MM.1S (cell line): Measurements from ENCODE around the gene CDV3.

Experiments used
- DNase-seq: peaks from one replicate; pipeline ENCODE4 v3.0.0-alpha.2; 2015
- H2AFZ ChIP-seq: fragments of 300-600 bp; sonication (generic); 2 replicates; pipeline ENCODE4 v1.6.0; 2016; ENCODE audit warnings: antibody characterized with exemption, low read length
- H3F3A ChIP-seq: fragments of 300-600 bp; sonication (generic); 2 replicates; pipeline ENCODE4 v1.6.1; 2016; ENCODE audit warnings: mild to moderate bottlenecking, antibody characterized with exemption, low read length, moderate library complexity, mixed read lengths; ENCODE audit not compliant: insufficient read depth
- H3K27ac ChIP-seq: fragments of 300-600 bp; sonication (generic); 2 replicates; pipeline ENCODE4 v1.5.1; 2016; ENCODE audit warnings: mild to moderate bottlenecking, low read length
- H3K27me3 ChIP-seq: fragments of 300-600 bp; sonication (generic); replicated peaks from 2 replicates; pipeline ENCODE4 v1.6.0; 2016; ENCODE audit warnings: low read length; ENCODE audit not compliant: insufficient read depth
- H3K36me3 ChIP-seq: fragments of 300-600 bp; sonication (generic); replicated peaks from 2 replicates; pipeline ENCODE4 v1.6.1; 2016; ENCODE audit warnings: mild to moderate bottlenecking, low read length, mixed read lengths; ENCODE audit not compliant: insufficient read depth
- H3K4me1 ChIP-seq: fragments of 300-600 bp; sonication (generic); 2 replicates; pipeline ENCODE4 v1.6.1; 2016; ENCODE audit warnings: low read length, mixed read lengths
- H3K4me2 ChIP-seq: fragments of 300-600 bp; sonication (generic); 2 replicates; pipeline ENCODE4 v1.6.0; 2016; ENCODE audit warnings: low read depth, low read length
- H3K4me3 ChIP-seq: fragments of 300-600 bp; sonication (generic); 2 replicates; pipeline ENCODE4 v1.5.1; 2016; ENCODE audit warnings: low read length, mixed read lengths
- H3K79me2 ChIP-seq: fragments of 300-600 bp; sonication (generic); 2 replicates; pipeline ENCODE4 v1.6.1; 2016; ENCODE audit warnings: mixed run types, low read length, mixed read lengths
- H3K9ac ChIP-seq: fragments of 300-600 bp; sonication (generic); 2 replicates; pipeline ENCODE4 v1.6.1; 2016; ENCODE audit warnings: low read length, mixed read lengths
- H3K9me2 ChIP-seq: fragments of 300-600 bp; sonication (generic); replicated peaks from 2 replicates; pipeline ENCODE4 v1.6.1; 2016; ENCODE audit warnings: mild to moderate bottlenecking, low read length, mixed read lengths; ENCODE audit not compliant: insufficient read depth
- H3K9me3 ChIP-seq: fragments of 300-600 bp; sonication (generic); replicated peaks from 2 replicates; pipeline ENCODE4 v1.6.1; 2016; ENCODE audit warnings: mild to moderate bottlenecking, low read length, mixed read lengths; ENCODE audit not compliant: insufficient read depth
- H4K20me1 ChIP-seq: fragments of 300-600 bp; sonication (generic); 2 replicates; pipeline ENCODE4 v1.6.1; 2016; ENCODE audit warnings: mild to moderate bottlenecking, low read length, moderate library complexity, mixed read lengths; ENCODE audit not compliant: insufficient read depth
- CTCF ChIP-seq: fragments of 300-600 bp; sonication (generic); IDR thresholded peaks from 2 replicates; pipeline ENCODE4 v1.5.1; 2016; ENCODE audit warnings: antibody characterized with exemption, low read length, mixed read lengths
- EZH2 ChIP-seq: fragments of 300-600 bp; sonication (generic); optimal IDR thresholded peaks from 2 replicates; pipeline ENCODE3; 2017; ENCODE audit warnings: low read depth, mild to moderate bottlenecking, antibody characterized with exemption, low read length, mixed read lengths
- EZH2phosphoT487 ChIP-seq: fragments of 300-600 bp; sonication (generic); IDR thresholded peaks from 2 replicates; pipeline ENCODE4 v1.6.1; 2018; ENCODE audit warnings: antibody characterized with exemption, low read length

CDV3 gene

GRCh38 chr3:133633439-133633838 is 60.0 kb downstream of the CDV3 start:
- H3K79me2 ChIP-seq: peaks cover 60% of the 10 kb centered on the region
- no peak overlapping the region for H3K9ac ChIP-seq
- H2AFZ ChIP-seq: no peak overlapping the region
- TF ChIP-seq CTCF (no peak), EZH2 (no peak), EZH2phosphoT487 (no peak)
- H3K4me2 ChIP-seq: no peak overlapping the region
- H3K27me3 ChIP-seq: no peaks in the 10 kb centered on the region
- no peaks in the 10 kb centered on the region for H3K9me2 ChIP-seq
- H3K36me3 ChIP-seq: peaks cover 26% of the 10 kb centered on the region
- H3K4me3 ChIP-seq: no peak overlapping the region
- no peaks in the 10 kb centered on the region for H3F3A ChIP-seq
- no peaks in the 10 kb centered on the region for H4K20me1 ChIP-seq
- no peak for DNase-seq
- no peaks in the 10 kb centered on the region for H3K9me3 ChIP-seq
- H3K4me1 ChIP-seq: no peaks in the 10 kb centered on the region
- H3K27ac ChIP-seq: no peak overlapping the region
